ENCODE results near the gene ALX3.

GRCh38 chr1:110060662-110061060 is 9.8 kb downstream of the ALX3 start:
- no peak for TF ChIP-seq POLR2A (IDR thresholded peaks at IDR 0.05; ENCODE audit: extremely low read depth, insufficient read length)
- no peak for TF ChIP-seq CTCF (IDR thresholded peaks at IDR 0.05; ENCODE audit: low read depth, low read length)
- no peak for TF ChIP-seq MYC (IDR thresholded peaks at IDR 0.05; ENCODE audit: low read depth, low read length)
